HCT116 (cell line): ENCODE measurements around the gene STK32C. TPM values are rescaled to one million over a fixed set of nuclear protein-coding genes. Genes with fewer than 3 reads are reported as not detected.

ENCODE experiments used
- ATAC-seq: fragments of 200-7000 bp; cut with Tn5 transposase; 2 replicates; pipeline ENCODE4 v1.9.1; 2020; ENCODE audit warnings: mild to moderate bottlenecking, moderate library complexity
- BruUV-seq: library from RNA; stranded (reverse); fragments of 400-500 nt; replicated peaks from 2 replicates; lab custom pipeline; 2021; lab: Mats Ljungman, UMichigan
- CTCF ChIA-PET: fragments of 300-600 bp; sonication (Branson Sonifier 250); formaldehyde crosslinking; loops from one replicate; lab custom pipeline; 2021; ENCODE audit warnings: antibody characterized with exemption; lab: Charles Lee
- POLR2A ChIA-PET: fragments of 300-600, 350-600 bp; sonication (Branson Sonifier 250); formaldehyde crosslinking; loops from one replicate; lab custom pipeline; 2021; ENCODE audit warnings: antibody characterized with exemption; lab: Charles Lee
- RAD21 ChIA-PET, 2 experiments: fragments of 300-600 bp; sonication (Branson Sonifier 250); formaldehyde crosslinking; loops; one replicate each; lab custom pipeline; 2023; ENCODE audit warnings: low total read pairs in 2 of 2; ENCODE audit not compliant: uncharacterized antibody in 2 of 2, unreplicated experiment in 2 of 2, low non-redundant PET in 1 of 2; lab: Charles Lee
- DNase-seq: peaks from one replicate; pipeline ENCODE4 v3.0.0-alpha.2; 2010; ENCODE audit warnings: low read depth, low spot score
- H2AFZ ChIP-seq: fragments of 200-600 bp; shearing (Covaris generic), sonication (generic); 2 replicates; pipeline ENCODE4 v1.6.1; 2017; ENCODE audit warnings: low read depth, mixed run types, mixed read lengths, antibody characterized with exemption, low read length; ENCODE audit not compliant: poor library complexity, severe bottlenecking
- H3K27ac ChIP-seq: 2 replicates; pipeline ENCODE4 v1.5.1; 2012; ENCODE audit warnings: low read depth, low read length
- H3K27me3 ChIP-seq: fragments of 200-600 bp; sonication (generic); 2 replicates; pipeline ENCODE4 v1.6.1; 2016; ENCODE audit warnings: mixed run types, low read length, mixed read lengths; ENCODE audit not compliant: insufficient read depth
- H3K36me3 ChIP-seq, 2 experiments: fragments of 200-500 bp in 1 of 2; fragments of 200-600 bp in 1 of 2; sonication (Bioruptor generic) in 1 of 2; sonication (generic) in 1 of 2; 2 replicates each; pipeline versions ENCODE4 v1.5.1 to v1.6.1; 2014 to 2016; ENCODE audit warnings: low read length in 2 of 2, inconsistent platforms in 1 of 2, mixed read lengths in 1 of 2, mixed run types in 1 of 2; ENCODE audit not compliant: insufficient read depth in 2 of 2, control insufficient read depth in 1 of 2
- H3K4me1 ChIP-seq, 2 experiments: fragments of 200-600 bp in 1 of 2; sonication (generic) in 1 of 2; 2 replicates each; pipeline versions ENCODE4 v1.5.1 to v1.6.1; 2012 to 2017; ENCODE audit warnings: low read length in 2 of 2, inconsistent platforms in 1 of 2, mild to moderate bottlenecking in 1 of 2, mixed read lengths in 1 of 2, mixed run types in 1 of 2, moderate library complexity in 1 of 2; ENCODE audit not compliant: insufficient read depth in 2 of 2, control insufficient read depth in 1 of 2
- H3K4me2 ChIP-seq: fragments of 200-600 bp; sonication (generic); 2 replicates; pipeline ENCODE4 v1.6.1; 2017; ENCODE audit warnings: mixed run types, low read length, mixed read lengths
- H3K4me3 ChIP-seq, 2 experiments: fragments of 200-600 bp in 1 of 2; sonication (generic) in 1 of 2; replicated peaks in 1 of 2; 2 replicates each; pipeline ENCODE4 v1.5.1; 2011 to 2016; ENCODE audit warnings: low read length in 2 of 2, control low read depth in 1 of 2, low read depth in 1 of 2, mild to moderate bottlenecking in 1 of 2, mixed read lengths in 1 of 2, mixed run types in 1 of 2
- H3K79me2 ChIP-seq: fragments of 200-600 bp; sonication (generic); 2 replicates; pipeline ENCODE4 v1.6.1; 2017; ENCODE audit warnings: mild to moderate bottlenecking, mixed run types, low read length, moderate library complexity, mixed read lengths; ENCODE audit not compliant: insufficient read depth
- H3K9ac ChIP-seq: fragments of 200-600 bp; sonication (generic); 2 replicates; pipeline ENCODE4 v1.6.1; 2016; ENCODE audit warnings: low read length, mixed read lengths
- H3K9me2 ChIP-seq: fragments of 200-600 bp; sonication (generic), shearing (Covaris generic); 2 replicates; pipeline ENCODE4 v1.6.1; 2017; ENCODE audit warnings: mixed run types, mild to moderate bottlenecking, moderate library complexity; ENCODE audit not compliant: insufficient read depth
- H3K9me3 ChIP-seq, 2 experiments: fragments of 200-500 bp in 1 of 2; fragments of 200-600 bp in 1 of 2; sonication (Bioruptor generic) in 1 of 2; sonication (generic) in 1 of 2; 2 replicates each; pipeline ENCODE4 v1.6.1; 2014 to 2017; ENCODE audit warnings: low read length in 2 of 2, mixed read lengths in 2 of 2, inconsistent platforms in 1 of 2, low read depth in 1 of 2, mild to moderate bottlenecking in 1 of 2, mixed run types in 1 of 2, moderate library complexity in 1 of 2; ENCODE audit not compliant: control insufficient read depth in 1 of 2, insufficient read depth in 1 of 2
- H4K20me1 ChIP-seq: fragments of 200-600 bp; sonication (generic), shearing (Covaris generic); 2 replicates; pipeline ENCODE4 v1.6.1; 2017; ENCODE audit warnings: mixed run types, mild to moderate bottlenecking, moderate library complexity; ENCODE audit not compliant: insufficient read depth
- CTCF ChIP-seq, 3 experiments: fragments of 200-600 bp in 1 of 3; sonication (generic) in 1 of 3; IDR thresholded peaks in 2 of 3; conservative IDR thresholded peaks in 1 of 3; 2 replicates each; pipeline ENCODE4 v1.5.1; 2012 to 2017; ENCODE audit warnings: low read depth in 2 of 3, low read length in 2 of 3, antibody characterized with exemption in 1 of 3, borderline replicate concordance in 1 of 3, control low read depth in 1 of 3, mild to moderate bottlenecking in 1 of 3, mixed read lengths in 1 of 3, mixed run types in 1 of 3, moderate library complexity in 1 of 3; ENCODE audit not compliant: insufficient read depth in 1 of 3
- EZH2 ChIP-seq: fragments of 200-600 bp; sonication (generic); IDR thresholded peaks from 2 replicates; pipeline ENCODE4 v1.6.1; 2017; ENCODE audit warnings: antibody characterized with exemption, mixed run types
- SIN3A ChIP-seq: IDR thresholded peaks from 2 replicates; pipeline ENCODE4 v1.6.1; 2012; ENCODE audit warnings: low read depth
- intact Hi-C: fragments of 100-400 bp; cut with micrococcal nuclease; formaldehyde crosslinking; loops from 2 replicates; pipeline ENCODE4 v1.10.0; 2022
- total RNA-seq: library from RNA; stranded (reverse); gene quantifications from one replicate; pipeline ENCODE4 v1.2.1, GENCODE V29; 2021; ENCODE audit not compliant: unreplicated experiment

The STK32C gene
- total RNA-seq, 1 experiment from 2014 or later: 29.7 TPM

GRCh38 chr10:132207536-132208461, 100.0 kb downstream of the STK32C start:
- RAD21 ChIA-PET: no interaction called here

More at GRCh38 chr10:132207536-132208461, 100.0 kb downstream of the STK32C start:
- POLR2A ChIA-PET: no interaction called here
- Histone ChIP-seq H3K4me3 (no peak overlapping the region), H3K9me3 (no peaks in the 10 kb centered on the region), H3K9me2 (no peaks in the 10 kb centered on the region), H3K27ac (no peak overlapping the region), H3K36me3 (no peaks in the 10 kb centered on the region), H3K4me2 (no peak overlapping the region), H3K9ac (no peak overlapping the region), H3K27me3 (no peaks in the 10 kb centered on the region), H4K20me1 (no peaks in the 10 kb centered on the region), H2AFZ (no peak overlapping the region), H3K79me2 (no peaks in the 10 kb centered on the region), H3K4me1 (no peaks in the 10 kb centered on the region)
- no peak for ATAC-seq
- CTCF ChIA-PET: no interaction called here
- DNase-seq: no peak
- intact Hi-C loops: no loop called here
- TF ChIP-seq SIN3A (no peak), CTCF (IDR thresholded peaks at IDR 0.05 in 2 of 3, conservative IDR thresholded peaks at IDR 0.05 in 1 of 3; ENCODE audit: borderline replicate concordance in 1 of 3, insufficient read depth in 1 of 3, low read depth in 2 of 3, low read length in 2 of 3) (no peak), EZH2 (no peak)
- BruUV-seq: no TSS peak
